ENCODE measurements around the gene WDR31.
"Not testable (repeated sequence)": the region's sequence is repeated elsewhere in the genome, so short reads cannot be mapped to it uniquely, and the experiment has no call there.

WDR31 gene

DNA sequence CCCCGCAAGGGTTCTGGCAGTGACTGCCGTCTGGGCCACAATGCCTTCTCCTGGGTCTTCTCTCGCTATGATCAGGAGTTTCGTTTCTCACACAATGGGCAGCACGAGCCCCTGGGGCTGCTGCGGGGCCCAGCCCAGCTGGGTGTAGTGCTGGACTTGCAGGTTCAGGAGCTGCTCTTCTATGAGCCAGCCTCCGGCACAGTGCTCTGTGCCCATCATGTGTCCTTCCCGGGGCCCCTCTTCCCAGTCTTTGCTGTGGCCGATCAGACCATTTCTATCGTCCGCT is 29.7 kb upstream of the WDR31 start:
- TF ChIP-seq CTCF (conservative IDR thresholded peaks at IDR 0.05) (no peak), ZFX (IDR thresholded peaks at IDR 0.05) (no peak)
- no peak overlapping the region for H3K27ac ChIP-seq

DNA sequence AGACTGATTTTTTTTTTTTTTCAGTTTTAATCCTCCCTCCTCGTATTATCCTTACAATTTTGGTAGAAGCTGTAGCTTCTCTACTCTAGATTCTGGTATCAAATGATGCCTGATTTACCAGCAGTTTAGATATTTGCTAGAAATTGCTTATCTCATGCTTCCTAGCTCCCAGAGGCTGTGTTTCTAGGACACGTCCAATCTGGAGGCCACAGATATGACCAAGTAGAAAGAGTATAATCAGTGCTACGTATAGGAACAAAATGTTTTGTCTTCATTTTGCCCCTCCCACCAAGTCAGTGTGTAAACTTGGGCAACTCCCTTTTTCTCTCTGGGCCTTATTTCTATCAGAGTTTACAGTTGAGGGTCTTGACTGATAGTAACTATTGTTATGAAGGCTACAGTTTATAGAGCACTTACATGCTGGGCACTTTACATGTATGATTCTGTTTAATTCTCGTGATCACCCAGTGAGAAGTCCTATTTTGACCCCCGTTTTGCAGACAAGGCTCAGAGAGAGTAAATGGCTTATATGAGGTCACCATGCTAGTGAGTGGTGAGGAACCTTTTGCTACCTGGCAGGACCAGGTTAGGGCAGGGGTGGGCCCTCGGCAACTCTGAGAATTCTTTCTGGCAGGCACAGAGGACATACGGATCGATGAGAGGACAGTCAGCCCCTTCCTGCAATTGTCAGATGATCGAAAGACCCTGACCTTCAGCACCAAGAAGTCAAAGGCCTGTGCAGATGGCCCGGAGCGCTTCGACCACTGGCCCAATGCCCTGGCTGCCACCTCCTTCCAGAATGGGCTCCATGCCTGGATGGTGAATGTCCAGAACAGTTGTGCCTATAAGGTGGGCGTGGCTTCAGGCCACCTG is 29.1 kb upstream of the WDR31 start:
- TF ChIP-seq CTCF (conservative IDR thresholded peaks at IDR 0.05) = no peak
- no peak for TF ChIP-seq ZFX (IDR thresholded peaks at IDR 0.05)
- no peak overlapping the region for H3K27ac ChIP-seq

DNA sequence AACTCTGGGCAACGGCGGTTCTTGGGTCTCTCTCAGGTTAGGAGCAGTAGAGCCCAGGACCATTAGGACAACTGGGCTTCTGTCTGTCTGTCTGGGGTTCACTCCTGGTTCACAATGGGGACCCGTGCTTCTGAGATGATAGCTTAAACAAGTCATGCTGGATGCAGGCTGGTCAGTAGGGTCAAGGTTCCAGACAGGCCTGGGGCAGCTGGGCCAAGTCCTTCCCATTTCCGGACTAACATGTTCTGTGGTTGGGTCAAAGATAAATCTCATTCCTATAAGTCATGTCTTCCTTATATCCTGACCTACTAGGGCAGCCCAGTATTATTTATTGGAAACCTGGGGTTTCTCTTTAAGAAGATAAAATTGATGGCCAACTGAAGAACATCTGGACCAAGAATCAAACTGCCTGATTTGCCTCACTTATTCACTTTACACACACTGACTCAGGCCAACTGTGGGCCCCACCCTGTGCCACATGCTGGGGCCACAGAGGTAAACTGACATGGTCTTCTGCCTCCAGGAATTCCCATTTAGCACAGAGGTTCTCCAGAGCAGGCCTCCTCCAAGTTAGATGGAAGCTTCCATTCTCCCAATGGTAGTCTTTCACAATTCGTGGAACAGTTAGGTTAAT is 28.4 kb upstream of the WDR31 start:
- TF ChIP-seq ZFX (IDR thresholded peaks at IDR 0.05) = no peak
- no peak for TF ChIP-seq CTCF (conservative IDR thresholded peaks at IDR 0.05)
- no peak overlapping the region for H3K27ac ChIP-seq

- H3K27ac ChIP-seq = not testable (repeated sequence)
Observed at GRCh38 chr9:113365652-113366051, 25.6 kb upstream of the WDR31 start.

GRCh38 chr9:113364951-113365350 is 24.9 kb upstream of the WDR31 start:
- TF ChIP-seq CTCF (conservative IDR thresholded peaks at IDR 0.05) (no peak), ZFX (IDR thresholded peaks at IDR 0.05) (no peak)
- H3K27ac ChIP-seq = no peak overlapping the region

DNA sequence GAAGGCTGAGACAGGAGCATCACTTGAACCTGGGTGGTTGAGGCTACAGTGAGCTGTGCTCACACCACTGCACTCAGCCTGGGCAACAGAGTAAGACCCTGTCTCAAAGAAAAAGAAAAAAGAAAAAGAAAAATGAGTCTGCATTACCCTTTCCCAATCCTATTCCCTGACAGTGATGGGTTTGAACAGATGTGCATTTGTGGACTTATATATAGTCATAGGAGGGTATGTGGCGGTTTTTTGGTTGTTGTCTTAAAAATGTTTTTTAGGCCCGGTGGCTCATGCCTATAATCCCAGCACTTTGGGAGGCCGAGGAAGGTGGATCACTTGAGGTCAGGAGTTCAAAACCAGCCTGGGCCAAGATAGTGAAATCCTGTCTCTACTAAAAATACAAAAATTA is 23.3 kb upstream of the WDR31 start:
- no peak for TF ChIP-seq ZFX (IDR thresholded peaks at IDR 0.05)
- H3K27ac ChIP-seq = no peak overlapping the region

DNA sequence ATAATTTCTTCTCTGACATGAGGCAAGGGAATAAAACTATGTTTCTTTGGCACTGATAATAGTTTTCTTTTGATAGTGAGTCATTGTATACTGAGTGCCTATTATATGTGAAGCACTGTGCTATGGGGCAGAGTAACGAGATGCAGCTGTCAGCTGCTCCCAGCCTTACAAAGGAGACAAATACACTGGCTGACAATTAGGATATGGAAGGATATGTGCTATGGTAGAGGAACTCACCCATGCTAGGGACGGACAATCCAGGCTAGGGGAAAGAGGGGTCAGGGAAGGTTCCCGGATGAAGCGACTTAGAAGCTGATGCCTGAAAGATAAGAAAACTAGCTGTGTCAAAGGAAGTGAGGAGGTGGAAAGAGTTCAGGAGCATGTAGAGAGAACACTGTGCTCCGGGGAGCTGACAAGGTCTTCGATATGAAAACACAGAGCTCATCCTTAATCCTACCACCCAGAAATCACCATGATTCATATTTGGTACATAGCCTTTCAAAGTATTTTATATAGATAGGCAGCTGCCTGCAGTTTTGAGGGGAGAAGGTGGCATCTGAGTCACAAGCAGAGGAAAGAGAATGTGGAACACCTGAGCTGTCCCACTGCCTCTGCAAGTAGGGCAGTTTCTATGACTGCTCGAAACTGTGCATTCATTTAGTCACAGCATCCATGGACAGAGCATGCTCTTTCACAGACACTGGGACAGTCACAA is 21.4 kb upstream of the WDR31 start:
- H3K27ac ChIP-seq = no peak overlapping the region
- no peak for TF ChIP-seq ZFX (IDR thresholded peaks at IDR 0.05)
- TF ChIP-seq CTCF (conservative IDR thresholded peaks at IDR 0.05) = no peak

GRCh38 chr9:113360242-113360842 is 20.3 kb upstream of the WDR31 start:
- no peak for TF ChIP-seq ZFX (IDR thresholded peaks at IDR 0.05)
- no peak for TF ChIP-seq CTCF (conservative IDR thresholded peaks at IDR 0.05)

More at GRCh38 chr9:113360242-113360842, 20.3 kb upstream of the WDR31 start:
- no peak overlapping the region for H3K27ac ChIP-seq

Data from C4-2B (cell line).